ENCODE data around the gene PCCA.

- TF ChIP-seq, protein P1, sequence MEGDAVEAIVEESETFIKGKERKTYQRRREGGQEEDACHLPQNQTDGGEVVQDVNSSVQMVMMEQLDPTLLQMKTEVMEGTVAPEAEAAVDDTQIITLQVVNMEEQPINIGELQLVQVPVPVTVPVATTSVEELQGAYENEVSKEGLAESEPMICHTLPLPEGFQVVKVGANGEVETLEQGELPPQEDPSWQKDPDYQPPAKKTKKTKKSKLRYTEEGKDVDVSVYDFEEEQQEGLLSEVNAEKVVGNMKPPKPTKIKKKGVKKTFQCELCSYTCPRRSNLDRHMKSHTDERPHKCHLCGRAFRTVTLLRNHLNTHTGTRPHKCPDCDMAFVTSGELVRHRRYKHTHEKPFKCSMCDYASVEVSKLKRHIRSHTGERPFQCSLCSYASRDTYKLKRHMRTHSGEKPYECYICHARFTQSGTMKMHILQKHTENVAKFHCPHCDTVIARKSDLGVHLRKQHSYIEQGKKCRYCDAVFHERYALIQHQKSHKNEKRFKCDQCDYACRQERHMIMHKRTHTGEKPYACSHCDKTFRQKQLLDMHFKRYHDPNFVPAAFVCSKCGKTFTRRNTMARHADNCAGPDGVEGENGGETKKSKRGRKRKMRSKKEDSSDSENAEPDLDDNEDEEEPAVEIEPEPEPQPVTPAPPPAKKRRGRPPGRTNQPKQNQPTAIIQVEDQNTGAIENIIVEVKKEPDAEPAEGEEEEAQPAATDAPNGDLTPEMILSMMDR (IDR thresholded peaks at IDR 0.05), result no peak
- no peak for TF ChIP-seq POLR2A (IDR thresholded peaks at IDR 0.05)
- no peak for TF ChIP-seq EP300 (IDR thresholded peaks at IDR 0.05)
- no peak for TF ChIP-seq POLR2AphosphoS5 (IDR thresholded peaks at IDR 0.05)
Observed at GRCh38 chr13:100560498-100561157, 471.7 kb downstream of the PCCA start.
